ENCODE data around the gene TSPAN3.

The TSPAN3 gene

GRCh38 chr15:77070495-77071304 lies at the start of gene TSPAN3:
TSS of gene TSPAN3 (minus strand) at chr15:77071109. CDS start at chr15:77070954, 155 bp downstream.
- peak; percentile 97 for DNase-seq

GRCh38 chr15:77120576-77120975 lies 49.7 kb upstream of the TSPAN3 start:
- DNase-seq, result no peak

GRCh38 chr15:77119446-77119845 lies 48.5 kb upstream of the TSPAN3 start:
- no peak for DNase-seq

- no peak for DNase-seq
These were observed 48.0 kb upstream of the TSPAN3 start for GRCh38 chr15:77118882-77119321.

GRCh38 chr15:77115179-77115578 lies 44.3 kb upstream of the TSPAN3 start:
- no peak for DNase-seq

GRCh38 chr15:77112838-77113504 lies 42.1 kb upstream of the TSPAN3 start:
- DNase-seq, result no peak

- no peak for DNase-seq
These were observed 40.9 kb upstream of the TSPAN3 start for GRCh38 chr15:77111789-77112188.

- DNase-seq, result peak; percentile 84
These were observed 36.8 kb upstream of the TSPAN3 start for GRCh38 chr15:77107531-77108355.

GRCh38 chr15:77107068-77107467 lies 36.2 kb upstream of the TSPAN3 start:
- DNase-seq, result no peak

- no peak for DNase-seq
These were observed 33.2 kb upstream of the TSPAN3 start for GRCh38 chr15:77104155-77104554.

GRCh38 chr15:77099741-77100463 lies 29.0 kb upstream of the TSPAN3 start:
- no peak for DNase-seq

GRCh38 chr15:77098572-77098971 lies 27.7 kb upstream of the TSPAN3 start:
- DNase-seq, result no peak

GRCh38 chr15:77097921-77098320 lies 27.0 kb upstream of the TSPAN3 start:
- no peak for DNase-seq

GRCh38 chr15:77097248-77097721 lies 26.4 kb upstream of the TSPAN3 start:
- no peak for DNase-seq

- DNase-seq, result no peak
These were observed 25.6 kb upstream of the TSPAN3 start for GRCh38 chr15:77096541-77096940.

- DNase-seq, result no peak
These were observed 25.2 kb upstream of the TSPAN3 start for GRCh38 chr15:77096138-77096537.

GRCh38 chr15:77094397-77095030 lies 23.6 kb upstream of the TSPAN3 start:
- DNase-seq, result no peak

- DNase-seq, result no peak
These were observed 22.5 kb upstream of the TSPAN3 start for GRCh38 chr15:77093436-77093835.

- DNase-seq, result no peak
These were observed 20.2 kb upstream of the TSPAN3 start for GRCh38 chr15:77091097-77091496.

GRCh38 chr15:77087213-77087612 lies 16.3 kb upstream of the TSPAN3 start:
- no peak for DNase-seq

GRCh38 chr15:77085297-77085696 lies 14.4 kb upstream of the TSPAN3 start:
- DNase-seq, result no peak

- DNase-seq, result no peak
These were observed 13.5 kb upstream of the TSPAN3 start for GRCh38 chr15:77084436-77084835.

Measured in islet precursor cell (in vitro differentiated cells).